Astrocyte of the cerebellum (primary cell): ENCODE results near the gene TEX12.
"Not testable (repeated sequence)": the region's sequence is repeated elsewhere in the genome, so short reads cannot be mapped to it uniquely, and the experiment has no call there.

Experiments
- DNase-seq: peaks from one replicate; pipeline ENCODE4 v3.0.0-alpha.2; 2011; ENCODE audit warnings: low read depth
- H3K4me3 ChIP-seq: 2 replicates; pipeline ENCODE4 v1.5.1; 2011; ENCODE audit warnings: mild to moderate bottlenecking, low read depth, low read length, moderate library complexity
- in situ Hi-C: cut with HindIII; loops from 2 replicates; pipeline ENCODE4 v1.10.0; 2017; ENCODE audit warnings: low sequenced_read_pairs
- TF ChIP-seq, protein P1 (sequence below): IDR thresholded peaks from 2 replicates; pipeline ENCODE4 v1.5.1; 2012; ENCODE audit warnings: low read length, low read depth, moderate library complexity, mild to moderate bottlenecking; ENCODE audit errors: missing control alignments

TEX12 gene

DNA sequence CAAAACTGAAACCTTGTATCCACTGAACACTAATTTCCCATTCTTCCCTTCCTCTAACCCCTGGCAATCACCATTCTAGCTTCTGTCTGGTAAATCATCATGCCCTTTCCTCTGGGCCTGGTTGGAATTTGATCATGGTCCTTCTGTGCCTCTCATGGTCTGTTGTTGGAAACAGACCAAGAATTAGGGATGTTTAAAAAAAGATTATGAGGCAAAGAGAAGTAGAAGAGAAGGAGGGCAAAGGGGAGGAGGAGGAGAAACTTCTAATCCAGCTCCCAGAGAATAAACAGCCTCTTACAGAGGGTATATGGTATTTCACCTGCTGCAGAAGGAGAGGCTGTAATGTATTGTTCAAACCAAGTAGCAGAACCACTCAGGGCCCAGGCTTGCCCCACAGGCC is 18.7 kb downstream of the TEX12 start:
- TF ChIP-seq, protein P1, sequence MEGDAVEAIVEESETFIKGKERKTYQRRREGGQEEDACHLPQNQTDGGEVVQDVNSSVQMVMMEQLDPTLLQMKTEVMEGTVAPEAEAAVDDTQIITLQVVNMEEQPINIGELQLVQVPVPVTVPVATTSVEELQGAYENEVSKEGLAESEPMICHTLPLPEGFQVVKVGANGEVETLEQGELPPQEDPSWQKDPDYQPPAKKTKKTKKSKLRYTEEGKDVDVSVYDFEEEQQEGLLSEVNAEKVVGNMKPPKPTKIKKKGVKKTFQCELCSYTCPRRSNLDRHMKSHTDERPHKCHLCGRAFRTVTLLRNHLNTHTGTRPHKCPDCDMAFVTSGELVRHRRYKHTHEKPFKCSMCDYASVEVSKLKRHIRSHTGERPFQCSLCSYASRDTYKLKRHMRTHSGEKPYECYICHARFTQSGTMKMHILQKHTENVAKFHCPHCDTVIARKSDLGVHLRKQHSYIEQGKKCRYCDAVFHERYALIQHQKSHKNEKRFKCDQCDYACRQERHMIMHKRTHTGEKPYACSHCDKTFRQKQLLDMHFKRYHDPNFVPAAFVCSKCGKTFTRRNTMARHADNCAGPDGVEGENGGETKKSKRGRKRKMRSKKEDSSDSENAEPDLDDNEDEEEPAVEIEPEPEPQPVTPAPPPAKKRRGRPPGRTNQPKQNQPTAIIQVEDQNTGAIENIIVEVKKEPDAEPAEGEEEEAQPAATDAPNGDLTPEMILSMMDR = no peak
- no peak overlapping the region for H3K4me3 ChIP-seq
- no peak for DNase-seq
- in situ Hi-C loops = no loop called here

DNA sequence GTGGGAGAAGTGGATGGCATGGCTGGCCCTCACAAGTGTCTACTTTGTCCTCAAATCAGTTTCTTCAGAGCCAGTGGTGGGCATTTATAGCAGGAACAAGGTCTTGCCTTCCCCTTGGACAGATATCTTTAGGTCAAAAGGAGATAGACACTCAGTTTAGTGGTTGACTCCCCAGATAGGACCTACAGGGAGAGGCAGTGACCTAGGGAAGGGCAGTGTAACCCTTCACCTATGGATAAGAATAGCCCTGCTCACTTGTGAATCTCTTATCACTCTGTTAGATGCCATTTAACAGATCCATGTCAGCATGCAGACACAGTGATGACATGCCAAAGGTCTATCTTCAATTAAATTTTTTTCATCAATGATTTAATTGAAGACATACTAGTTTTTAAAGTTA is 19.1 kb downstream of the TEX12 start:
- no peak overlapping the region for H3K4me3 ChIP-seq
- TF ChIP-seq, protein P1 = no peak
- in situ Hi-C loops = no loop called here
- no peak for DNase-seq

DNA sequence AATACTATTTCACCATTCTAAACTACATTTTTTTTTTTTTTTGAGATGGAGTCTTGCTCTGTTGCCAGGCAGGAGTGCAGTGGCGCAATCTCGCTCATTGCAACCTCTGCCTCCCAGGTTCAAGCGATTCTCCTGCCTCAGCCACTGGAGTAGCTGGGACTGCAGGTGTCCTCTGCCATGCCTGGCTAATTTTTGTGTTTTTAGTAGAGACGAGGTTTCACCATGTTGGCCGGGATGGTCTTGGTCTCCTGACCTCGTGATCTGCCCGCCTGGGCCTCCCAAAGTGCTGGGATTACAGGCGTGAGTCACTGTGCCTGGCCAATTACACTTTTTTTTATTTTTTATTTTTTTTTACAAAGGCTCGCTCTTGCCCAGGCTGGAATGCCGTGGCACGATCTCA is 27.9 kb downstream of the TEX12 start:
- DNase-seq, in situ Hi-C loops, H3K4me3 ChIP-seq: not testable (repeated sequence)

GRCh38 chr11:112195951-112196351 is 28.8 kb downstream of the TEX12 start:
- TF ChIP-seq, protein P1 = no peak
- no peak overlapping the region for H3K4me3 ChIP-seq
- DNase-seq = no peak
- in situ Hi-C loops = no loop called here

DNA sequence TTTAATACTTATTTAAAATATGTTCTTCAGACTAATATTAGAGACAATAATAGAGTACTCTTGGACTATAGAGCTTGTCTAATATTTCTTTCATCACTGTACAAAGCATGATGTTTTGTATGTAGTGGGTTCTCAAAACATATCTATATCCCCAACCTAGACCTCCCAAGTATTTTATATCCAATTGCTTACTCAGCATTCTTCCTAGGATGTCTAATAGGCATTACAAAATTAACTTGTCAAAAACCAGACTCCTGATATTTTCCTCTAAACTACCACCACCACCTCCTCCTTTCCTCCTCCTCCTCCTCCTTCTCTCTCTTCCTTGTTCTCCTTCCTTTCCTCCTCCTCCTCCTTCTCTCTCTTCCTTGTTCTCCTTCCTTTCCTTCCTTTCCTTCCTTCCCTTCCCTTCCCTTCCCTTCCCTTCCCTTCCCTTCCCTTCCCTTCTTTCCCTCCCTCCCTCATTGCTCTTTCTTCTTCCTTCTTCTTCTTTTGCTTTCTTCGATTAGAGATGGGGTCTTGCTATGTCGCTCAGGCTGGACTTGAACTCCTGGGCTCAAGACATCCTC is 29.4 kb downstream of the TEX12 start:
- in situ Hi-C loops = no loop called here
- H3K4me3 ChIP-seq = no peak overlapping the region
- TF ChIP-seq, protein P1 = no peak
- no peak for DNase-seq

DNA sequence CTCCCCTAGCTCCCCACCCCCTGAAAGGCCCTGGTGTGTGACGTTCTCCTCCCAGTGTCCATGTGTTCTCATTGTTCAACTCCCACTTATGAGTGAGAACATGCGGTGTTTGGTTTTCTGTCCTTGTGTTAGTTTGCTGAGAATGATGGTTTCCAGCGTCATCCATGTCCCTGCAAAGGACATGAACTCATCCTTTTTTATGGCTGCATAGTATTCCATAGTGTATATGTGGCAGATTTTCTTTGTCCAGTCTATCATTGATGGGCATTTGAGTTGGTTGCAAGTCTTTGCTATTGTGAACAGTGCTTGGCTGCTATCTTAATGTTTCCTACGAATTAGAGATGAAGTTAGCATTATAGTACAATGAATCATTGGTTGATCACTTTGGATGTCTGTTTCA is 31.9 kb downstream of the TEX12 start:
- H3K4me3 ChIP-seq, in situ Hi-C loops, DNase-seq: not testable (repeated sequence)

- DNase-seq = no peak
These were observed 33.1 kb downstream of the TEX12 start for GRCh38 chr11:112200252-112200651.

More at GRCh38 chr11:112200252-112200651, 33.1 kb downstream of the TEX12 start:
- in situ Hi-C loops = no loop called here
- H3K4me3 ChIP-seq = no peak overlapping the region
- TF ChIP-seq, protein P1 = no peak
